Tibial nerve (tissue), 4 donors: ENCODE results near the gene CRIP2.

Source experiments
- CTCF ChIP-seq, 5 experiments: fragments of 200-600 bp in 3 of 5; fragments of 450-650 bp in 2 of 5; sonication (generic) in 3 of 5; IDR thresholded peaks; one replicate each; pipeline ENCODE4 v1.5.1; 2016 to 2019; ENCODE audit warnings: antibody characterized with exemption in 5 of 5, mild to moderate bottlenecking in 3 of 5, moderate library complexity in 2 of 5
- EP300 ChIP-seq, 2 donors: sonication (generic); formaldehyde crosslinking; IDR thresholded peaks; one replicate each; pipeline ENCODE4 v1.6.1; 2017; ENCODE audit warnings: antibody characterized with exemption in 2 of 2, mild to moderate bottlenecking in 1 of 2
- POLR2A ChIP-seq, 2 donors: fragments of 450-650 bp; IDR thresholded peaks; one replicate each; pipeline ENCODE4 v1.6.1; 2017; ENCODE audit warnings: antibody characterized with exemption in 2 of 2, mild to moderate bottlenecking in 2 of 2, moderate library complexity in 2 of 2

- TF ChIP-seq CTCF (IDR thresholded peaks at IDR 0.05) = no peak
- no peak for TF ChIP-seq EP300 (IDR thresholded peaks at IDR 0.05)
- TF ChIP-seq POLR2A (IDR thresholded peaks at IDR 0.05) = no peak
These were observed 29.5 kb downstream of the CRIP2 start for GRCh38 chr14:105503935-105504692.
